MM.1S (cell line): ENCODE results near the gene SFRP2.

ENCODE experiments used
- DNase-seq: peaks from one replicate; pipeline ENCODE4 v3.0.0-alpha.2; 2015
- H2AFZ ChIP-seq: fragments of 300-600 bp; sonication (generic); 2 replicates; pipeline ENCODE4 v1.6.0; 2016; ENCODE audit warnings: antibody characterized with exemption, low read length
- H3F3A ChIP-seq: fragments of 300-600 bp; sonication (generic); 2 replicates; pipeline ENCODE4 v1.6.1; 2016; ENCODE audit warnings: mild to moderate bottlenecking, antibody characterized with exemption, low read length, moderate library complexity, mixed read lengths; ENCODE audit not compliant: insufficient read depth
- H3K27ac ChIP-seq: fragments of 300-600 bp; sonication (generic); 2 replicates; pipeline ENCODE4 v1.5.1; 2016; ENCODE audit warnings: mild to moderate bottlenecking, low read length
- H3K27me3 ChIP-seq: fragments of 300-600 bp; sonication (generic); replicated peaks from 2 replicates; pipeline ENCODE4 v1.6.0; 2016; ENCODE audit warnings: low read length; ENCODE audit not compliant: insufficient read depth
- H3K36me3 ChIP-seq: fragments of 300-600 bp; sonication (generic); replicated peaks from 2 replicates; pipeline ENCODE4 v1.6.1; 2016; ENCODE audit warnings: mild to moderate bottlenecking, low read length, mixed read lengths; ENCODE audit not compliant: insufficient read depth
- H3K4me1 ChIP-seq: fragments of 300-600 bp; sonication (generic); 2 replicates; pipeline ENCODE4 v1.6.1; 2016; ENCODE audit warnings: low read length, mixed read lengths
- H3K4me2 ChIP-seq: fragments of 300-600 bp; sonication (generic); 2 replicates; pipeline ENCODE4 v1.6.0; 2016; ENCODE audit warnings: low read depth, low read length
- H3K4me3 ChIP-seq: fragments of 300-600 bp; sonication (generic); 2 replicates; pipeline ENCODE4 v1.5.1; 2016; ENCODE audit warnings: low read length, mixed read lengths
- H3K79me2 ChIP-seq: fragments of 300-600 bp; sonication (generic); 2 replicates; pipeline ENCODE4 v1.6.1; 2016; ENCODE audit warnings: mixed run types, low read length, mixed read lengths
- H3K9ac ChIP-seq: fragments of 300-600 bp; sonication (generic); 2 replicates; pipeline ENCODE4 v1.6.1; 2016; ENCODE audit warnings: low read length, mixed read lengths
- H3K9me2 ChIP-seq: fragments of 300-600 bp; sonication (generic); replicated peaks from 2 replicates; pipeline ENCODE4 v1.6.1; 2016; ENCODE audit warnings: mild to moderate bottlenecking, low read length, mixed read lengths; ENCODE audit not compliant: insufficient read depth
- H3K9me3 ChIP-seq: fragments of 300-600 bp; sonication (generic); replicated peaks from 2 replicates; pipeline ENCODE4 v1.6.1; 2016; ENCODE audit warnings: mild to moderate bottlenecking, low read length, mixed read lengths; ENCODE audit not compliant: insufficient read depth
- H4K20me1 ChIP-seq: fragments of 300-600 bp; sonication (generic); 2 replicates; pipeline ENCODE4 v1.6.1; 2016; ENCODE audit warnings: mild to moderate bottlenecking, low read length, moderate library complexity, mixed read lengths; ENCODE audit not compliant: insufficient read depth
- CTCF ChIP-seq: fragments of 300-600 bp; sonication (generic); IDR thresholded peaks from 2 replicates; pipeline ENCODE4 v1.5.1; 2016; ENCODE audit warnings: antibody characterized with exemption, low read length, mixed read lengths
- EZH2 ChIP-seq: fragments of 300-600 bp; sonication (generic); optimal IDR thresholded peaks from 2 replicates; pipeline ENCODE3; 2017; ENCODE audit warnings: low read depth, mild to moderate bottlenecking, antibody characterized with exemption, low read length, mixed read lengths
- EZH2phosphoT487 ChIP-seq: fragments of 300-600 bp; sonication (generic); IDR thresholded peaks from 2 replicates; pipeline ENCODE4 v1.6.1; 2018; ENCODE audit warnings: antibody characterized with exemption, low read length

SFRP2 gene

GRCh38 chr4:153822316-153822715, 33.4 kb upstream of the SFRP2 start:
- TF ChIP-seq EZH2phosphoT487 (no peak), CTCF (no peak), EZH2 (no peak)
- Histone ChIP-seq H2AFZ (no peak overlapping the region), H4K20me1 (no peaks in the 10 kb centered on the region), H3K27me3 (no peaks in the 10 kb centered on the region), H3K4me1 (no peaks in the 10 kb centered on the region), H3K27ac (no peak overlapping the region), H3K79me2 (no peaks in the 10 kb centered on the region), H3F3A (no peaks in the 10 kb centered on the region), H3K4me3 (no peak overlapping the region), H3K36me3 (no peaks in the 10 kb centered on the region), H3K4me2 (no peak overlapping the region), H3K9me2 (no peaks in the 10 kb centered on the region), H3K9ac (no peak overlapping the region), H3K9me3 (no peaks in the 10 kb centered on the region)
- DNase-seq, result no peak

GRCh38 chr4:153817466-153817865, 28.6 kb upstream of the SFRP2 start:
- Histone ChIP-seq H3K4me1 (no peaks in the 10 kb centered on the region), H3K4me2 (no peak overlapping the region), H2AFZ (no peak overlapping the region), H3K27me3 (no peaks in the 10 kb centered on the region), H3K27ac (no peak overlapping the region), H3K4me3 (no peak overlapping the region), H3K36me3 (no peaks in the 10 kb centered on the region), H3K9me3 (no peaks in the 10 kb centered on the region), H3F3A (no peaks in the 10 kb centered on the region), H4K20me1 (no peaks in the 10 kb centered on the region), H3K79me2 (no peaks in the 10 kb centered on the region), H3K9ac (no peak overlapping the region), H3K9me2 (no peaks in the 10 kb centered on the region)
- no peak for TF ChIP-seq CTCF
- no peak for TF ChIP-seq EZH2phosphoT487
- no peak for TF ChIP-seq EZH2
- DNase-seq, result no peak

- Histone ChIP-seq H3K4me3 (no peak overlapping the region), H3K9me3 (no peaks in the 10 kb centered on the region), H4K20me1 (no peaks in the 10 kb centered on the region), H3F3A (no peaks in the 10 kb centered on the region), H3K36me3 (no peaks in the 10 kb centered on the region), H3K27me3 (no peaks in the 10 kb centered on the region), H3K9me2 (no peaks in the 10 kb centered on the region), H3K4me2 (no peak overlapping the region), H3K4me1 (no peaks in the 10 kb centered on the region), H3K9ac (no peak overlapping the region), H2AFZ (no peak overlapping the region), H3K27ac (no peak overlapping the region), H3K79me2 (no peaks in the 10 kb centered on the region)
- DNase-seq, result no peak
- TF ChIP-seq EZH2phosphoT487, result no peak
- no peak for TF ChIP-seq EZH2
- TF ChIP-seq CTCF, result no peak
Observed at GRCh38 chr4:153816542-153816941, 27.7 kb upstream of the SFRP2 start.

GRCh38 chr4:153814789-153815188, 25.9 kb upstream of the SFRP2 start:
- Histone ChIP-seq H2AFZ (no peak overlapping the region), H3K27me3 (no peaks in the 10 kb centered on the region), H3K9me3 (no peaks in the 10 kb centered on the region), H4K20me1 (no peaks in the 10 kb centered on the region), H3F3A (no peaks in the 10 kb centered on the region), H3K4me3 (no peak overlapping the region), H3K9ac (no peak overlapping the region), H3K27ac (no peak overlapping the region), H3K9me2 (no peaks in the 10 kb centered on the region), H3K79me2 (no peaks in the 10 kb centered on the region), H3K36me3 (no peaks in the 10 kb centered on the region), H3K4me1 (no peaks in the 10 kb centered on the region), H3K4me2 (no peak overlapping the region)
- TF ChIP-seq CTCF (no peak), EZH2 (no peak), EZH2phosphoT487 (no peak)
- no peak for DNase-seq
